ENCODE results near the gene WDR82.

- TF ChIP-seq EZH2 (IDR thresholded peaks at IDR 0.05) (no peak), EZH2phosphoT487 (IDR thresholded peaks at IDR 0.05) (no peak)
Measured at GRCh38 chr3:52242039-52242438, 36.4 kb downstream of the WDR82 start.

Measured in neural progenitor cell (in vitro differentiated cells).